HG02798 (cell line): ENCODE measurements around the gene SLC17A4.

Source experiments
- ATAC-seq: cut with Tn5 transposase; IDR thresholded peaks from one replicate; pipeline ENCODE4 v1.9.1; 2021; ENCODE audit warnings: mild to moderate bottlenecking; ENCODE audit not compliant: unreplicated experiment, poor library complexity

The SLC17A4 gene

DNA sequence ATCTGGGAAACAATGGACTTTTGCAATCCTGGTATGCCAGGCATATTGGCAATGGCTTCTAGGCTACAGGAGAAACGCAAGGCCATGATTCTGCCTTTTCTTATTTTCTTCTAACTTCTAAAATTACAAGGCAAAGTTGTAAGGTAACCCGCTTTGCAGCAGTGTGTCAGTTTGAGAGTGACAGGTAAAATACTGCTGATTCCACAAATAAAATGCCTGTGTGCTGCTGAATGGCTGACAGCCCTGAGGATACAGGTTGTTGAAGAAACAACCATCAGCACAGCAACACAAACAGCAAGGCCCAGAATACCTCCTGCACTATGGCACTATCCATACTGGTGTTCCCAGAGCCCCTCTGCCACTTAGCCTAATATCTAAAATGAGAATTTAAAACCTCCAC, 40.2 kb downstream of the SLC17A4 start:
- no peak for ATAC-seq

DNA sequence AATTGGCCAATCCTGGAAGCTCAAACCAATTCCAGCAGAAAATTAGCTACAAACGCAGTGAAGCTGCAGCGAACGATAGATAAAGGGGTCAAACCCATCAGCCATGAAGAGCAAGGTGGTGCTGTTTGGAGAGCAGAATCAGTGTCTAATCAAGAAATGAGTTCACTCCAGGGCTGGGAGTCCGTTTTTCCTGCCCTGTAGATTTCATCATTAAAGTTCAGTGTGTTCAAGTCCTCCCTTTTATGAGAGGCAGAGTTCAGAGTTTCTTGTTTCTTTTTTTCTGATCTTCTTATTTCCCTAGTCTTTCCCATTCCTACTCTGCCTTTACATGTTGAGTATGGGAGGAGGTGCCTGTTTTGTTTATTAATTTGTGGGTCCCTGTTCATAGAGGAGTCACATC, 46.9 kb downstream of the SLC17A4 start:
- ATAC-seq = no peak

DNA sequence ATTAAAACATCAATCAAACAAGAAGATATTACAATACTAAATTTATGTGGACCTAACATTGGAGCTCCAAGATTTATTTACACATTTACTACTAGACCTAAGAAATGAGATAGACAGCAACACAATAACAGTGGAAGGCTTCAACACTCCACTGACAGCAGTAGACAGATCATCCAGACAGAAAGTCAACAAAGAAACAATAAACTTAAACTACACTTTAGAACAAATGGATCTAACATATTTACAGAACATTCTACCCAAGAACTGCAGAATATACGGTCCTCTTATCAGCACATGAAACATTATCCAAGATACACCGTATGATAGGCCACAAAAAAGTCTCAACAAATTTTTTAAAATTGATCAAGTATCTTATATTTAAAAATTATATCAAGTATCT, 50.3 kb downstream of the SLC17A4 start:
- ATAC-seq = no peak

DNA sequence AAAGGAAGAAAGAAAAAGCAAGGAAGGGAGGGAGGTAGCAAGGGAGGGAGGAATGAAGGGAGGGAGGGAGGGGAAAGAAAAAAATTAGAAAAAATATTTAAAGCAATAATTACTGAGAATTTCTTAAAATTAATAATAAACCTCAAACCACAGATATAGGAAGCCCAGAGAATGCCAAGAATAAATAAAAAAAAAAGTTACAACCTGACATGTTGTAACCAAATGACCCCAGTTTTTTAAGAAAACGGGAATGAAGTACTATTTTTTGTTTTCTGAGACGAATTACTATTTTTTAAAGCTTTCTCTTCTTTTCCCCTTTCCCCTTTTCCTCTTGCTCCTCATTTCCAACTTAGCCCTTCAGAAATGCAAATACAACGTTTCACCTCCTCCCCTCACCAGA, 60.7 kb downstream of the SLC17A4 start:
- ATAC-seq = no peak

DNA sequence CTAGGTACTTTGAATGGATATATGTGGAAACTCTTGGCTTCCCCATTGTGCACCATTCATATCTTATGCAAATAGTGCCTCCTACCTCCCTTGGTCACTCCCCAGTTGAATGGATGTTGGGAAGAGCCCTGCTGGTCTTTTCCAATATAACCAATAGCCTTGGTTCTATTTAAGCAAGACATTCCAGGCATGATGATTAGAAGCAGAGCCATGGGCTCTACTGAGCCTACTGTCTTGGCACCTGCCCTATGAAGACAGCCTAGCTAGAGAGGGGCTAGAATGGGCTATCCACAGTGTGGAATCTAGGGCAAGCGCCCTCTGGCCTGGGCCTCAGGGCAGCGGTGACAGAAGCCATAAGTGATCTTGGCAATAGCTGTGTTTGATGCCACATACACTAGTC, 61.7 kb downstream of the SLC17A4 start:
- ATAC-seq = no peak

DNA sequence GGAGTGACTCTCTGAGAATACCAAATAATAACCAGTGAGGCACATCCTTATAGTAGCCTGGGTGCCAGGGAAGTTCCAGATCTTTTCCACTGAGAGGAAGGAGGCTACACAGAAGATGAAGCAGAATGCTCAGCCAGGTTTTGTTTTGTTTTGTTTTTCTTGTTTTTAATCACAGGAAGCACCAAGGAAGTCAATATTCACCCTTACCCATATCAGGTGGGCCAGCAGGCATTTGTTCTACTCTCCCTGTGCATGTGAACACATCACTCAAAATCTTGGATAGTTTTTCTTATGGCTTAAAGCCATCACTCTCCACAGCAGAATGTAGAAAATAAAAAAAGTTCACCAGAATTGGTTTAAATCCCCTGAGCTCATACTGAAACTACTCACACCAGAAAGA, 66.8 kb downstream of the SLC17A4 start:
- ATAC-seq = no peak

DNA sequence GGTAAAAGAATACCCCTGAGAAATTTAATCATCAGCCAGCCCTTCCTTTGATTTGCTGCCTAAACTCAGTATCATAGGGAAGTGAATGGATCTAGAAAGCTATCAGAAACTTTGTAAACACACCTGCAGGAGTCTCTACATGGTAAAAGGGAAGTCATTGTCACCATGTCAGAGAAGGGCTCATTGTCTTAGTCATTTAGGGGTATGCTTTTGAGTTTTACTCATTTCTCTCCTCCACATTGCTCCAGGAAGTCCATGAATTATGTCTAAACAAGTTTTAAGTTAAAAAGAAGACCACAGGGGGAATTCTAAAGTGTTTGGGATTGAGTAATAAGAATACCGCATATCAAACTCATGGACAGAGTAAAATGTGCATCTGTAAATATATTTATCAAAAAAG, 74.8 kb downstream of the SLC17A4 start:
- ATAC-seq = peak; percentile 56

DNA sequence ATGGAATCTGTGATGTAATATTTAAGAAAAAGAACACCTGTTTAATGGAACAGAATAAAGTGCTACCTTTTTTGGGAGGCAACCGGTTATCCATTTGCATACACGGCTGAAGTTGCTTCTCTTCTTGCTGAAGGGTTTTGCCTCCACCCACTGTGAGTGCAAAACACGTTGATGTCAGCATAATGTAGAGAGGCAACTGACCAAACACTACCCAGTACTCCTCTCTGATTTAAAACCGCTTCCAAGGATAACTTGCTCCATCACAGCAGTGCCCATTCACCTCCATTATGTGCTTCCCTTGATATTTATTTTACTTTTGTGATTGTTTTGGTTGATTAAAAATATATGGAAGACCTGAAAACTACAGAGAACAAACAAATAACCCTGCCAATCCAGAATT, 75.9 kb downstream of the SLC17A4 start:
- ATAC-seq = no peak
